GM13976 (cell line): ENCODE measurements around the gene PACSIN2.

Experiments
- DNase-seq: peaks from one replicate; pipeline ENCODE4 v3.0.0; 2012; ENCODE audit warnings: low spot score
- in situ Hi-C: fragments of 300-500 bp; cut with MboI; formaldehyde crosslinking; loops from one replicate; pipeline ENCODE4 v1.12.0; 2022; ENCODE audit warnings: low sequenced_read_pairs, mixed read lengths, inconsistent platforms; ENCODE audit not compliant: unreplicated experiment
- TF ChIP-seq, protein P1 (sequence below): IDR thresholded peaks from 2 replicates; pipeline ENCODE4 v1.5.1; 2012; ENCODE audit warnings: borderline replicate concordance, mild to moderate bottlenecking; ENCODE audit not compliant: insufficient read depth; ENCODE audit errors: extremely low read depth, missing control alignments, control extremely low read depth

PACSIN2 gene

DNA sequence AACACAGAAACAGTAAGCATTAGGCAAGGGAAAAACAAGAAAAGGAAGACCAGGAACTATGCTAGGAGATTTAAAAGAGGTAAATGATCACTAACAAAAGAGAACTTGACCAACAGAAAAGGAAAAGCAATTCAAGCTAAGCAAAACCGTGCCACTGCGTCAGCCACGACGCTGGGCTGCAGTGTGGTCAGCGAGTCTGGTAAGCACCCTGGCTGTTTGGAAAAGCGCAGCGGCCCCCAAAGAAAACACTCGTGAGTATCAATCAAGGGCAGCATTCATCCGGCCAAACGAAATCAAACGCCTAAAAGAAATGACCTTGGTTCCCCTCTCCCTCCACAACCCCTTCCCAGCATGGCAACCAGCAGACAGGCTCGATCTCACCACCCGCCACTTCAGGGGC is 28.8 kb downstream of the PACSIN2 start:
- in situ Hi-C loops, result no loop called here
- TF ChIP-seq, protein P1, sequence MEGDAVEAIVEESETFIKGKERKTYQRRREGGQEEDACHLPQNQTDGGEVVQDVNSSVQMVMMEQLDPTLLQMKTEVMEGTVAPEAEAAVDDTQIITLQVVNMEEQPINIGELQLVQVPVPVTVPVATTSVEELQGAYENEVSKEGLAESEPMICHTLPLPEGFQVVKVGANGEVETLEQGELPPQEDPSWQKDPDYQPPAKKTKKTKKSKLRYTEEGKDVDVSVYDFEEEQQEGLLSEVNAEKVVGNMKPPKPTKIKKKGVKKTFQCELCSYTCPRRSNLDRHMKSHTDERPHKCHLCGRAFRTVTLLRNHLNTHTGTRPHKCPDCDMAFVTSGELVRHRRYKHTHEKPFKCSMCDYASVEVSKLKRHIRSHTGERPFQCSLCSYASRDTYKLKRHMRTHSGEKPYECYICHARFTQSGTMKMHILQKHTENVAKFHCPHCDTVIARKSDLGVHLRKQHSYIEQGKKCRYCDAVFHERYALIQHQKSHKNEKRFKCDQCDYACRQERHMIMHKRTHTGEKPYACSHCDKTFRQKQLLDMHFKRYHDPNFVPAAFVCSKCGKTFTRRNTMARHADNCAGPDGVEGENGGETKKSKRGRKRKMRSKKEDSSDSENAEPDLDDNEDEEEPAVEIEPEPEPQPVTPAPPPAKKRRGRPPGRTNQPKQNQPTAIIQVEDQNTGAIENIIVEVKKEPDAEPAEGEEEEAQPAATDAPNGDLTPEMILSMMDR, result no peak
- DNase-seq, result no peak

DNA sequence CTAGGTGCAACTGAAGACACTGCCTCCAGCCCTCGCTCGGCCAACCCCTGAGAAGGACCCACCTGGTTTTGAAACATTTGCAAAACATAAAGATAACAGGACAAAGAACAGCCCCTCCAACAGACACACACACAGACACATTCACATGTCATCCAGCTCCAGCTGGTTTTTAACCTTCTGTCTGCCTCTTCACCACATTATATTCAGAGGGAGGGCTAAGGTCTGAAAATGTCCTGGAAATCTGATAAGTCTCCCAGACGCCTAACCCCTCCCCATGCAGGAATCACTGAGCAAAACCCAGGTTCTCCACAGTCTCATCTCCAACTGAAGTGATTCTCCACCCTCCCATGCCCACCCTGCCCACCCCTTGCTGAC is 29.4 kb downstream of the PACSIN2 start:
- DNase-seq, result no peak
- in situ Hi-C loops, result no loop called here
- TF ChIP-seq, protein P1, result no peak

DNA sequence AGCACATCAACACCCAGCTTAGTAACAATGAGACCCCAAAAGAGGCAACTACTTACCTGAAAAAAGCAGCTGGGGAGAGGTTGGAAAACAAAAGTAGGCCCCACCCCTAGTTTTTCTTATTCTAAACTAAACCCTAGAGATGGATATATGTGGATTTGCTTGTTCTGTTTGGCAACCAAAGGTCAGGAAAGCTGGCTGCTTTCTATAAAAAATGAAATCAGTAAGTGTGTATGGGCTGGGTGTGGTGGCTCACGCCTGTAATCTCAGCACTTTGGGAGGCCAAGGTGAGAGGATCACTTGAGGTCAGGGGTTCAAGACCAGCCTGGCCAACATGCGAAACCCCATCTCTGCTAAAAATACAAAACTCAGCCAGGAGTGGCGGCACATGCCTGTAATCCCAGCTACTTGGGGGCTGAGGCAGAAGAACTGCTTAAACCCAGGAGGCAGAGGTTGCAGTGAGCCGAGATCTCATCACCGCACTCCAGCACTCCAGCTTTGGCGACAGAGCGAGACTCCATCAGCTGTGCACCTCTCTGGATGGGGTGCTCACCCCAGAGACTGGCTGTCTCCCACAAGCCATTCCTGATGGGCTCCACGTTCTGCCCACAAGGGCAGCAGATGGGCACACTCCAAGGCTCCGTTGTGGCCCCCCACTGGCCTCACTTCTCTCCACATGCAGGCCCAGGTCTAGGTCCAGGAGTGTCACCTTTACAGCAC is 30.0 kb downstream of the PACSIN2 start:
- in situ Hi-C loops, result no loop called here
- TF ChIP-seq, protein P1, result no peak
- DNase-seq, result no peak

DNA sequence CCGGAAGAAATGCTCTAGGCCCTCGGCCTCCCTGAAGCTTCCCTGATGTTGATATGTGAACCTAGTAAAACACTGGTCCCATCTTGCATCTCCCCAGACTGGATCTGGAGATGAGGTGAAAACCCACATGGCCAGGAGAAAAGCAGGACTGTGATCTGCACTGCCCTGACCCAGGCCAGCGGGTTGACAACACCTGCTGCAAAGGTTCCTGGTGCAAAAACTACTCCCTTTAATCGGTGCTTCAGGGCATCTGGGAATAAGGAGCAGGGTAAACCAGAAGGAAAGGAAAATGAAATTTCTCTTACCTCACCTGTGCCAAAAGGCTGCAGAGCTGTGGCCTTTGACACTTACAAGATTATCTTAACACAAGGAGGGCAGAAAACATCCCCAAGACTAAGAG is 30.6 kb downstream of the PACSIN2 start:
- TF ChIP-seq, protein P1, result no peak
- in situ Hi-C loops, result no loop called here
- DNase-seq, result no peak

DNA sequence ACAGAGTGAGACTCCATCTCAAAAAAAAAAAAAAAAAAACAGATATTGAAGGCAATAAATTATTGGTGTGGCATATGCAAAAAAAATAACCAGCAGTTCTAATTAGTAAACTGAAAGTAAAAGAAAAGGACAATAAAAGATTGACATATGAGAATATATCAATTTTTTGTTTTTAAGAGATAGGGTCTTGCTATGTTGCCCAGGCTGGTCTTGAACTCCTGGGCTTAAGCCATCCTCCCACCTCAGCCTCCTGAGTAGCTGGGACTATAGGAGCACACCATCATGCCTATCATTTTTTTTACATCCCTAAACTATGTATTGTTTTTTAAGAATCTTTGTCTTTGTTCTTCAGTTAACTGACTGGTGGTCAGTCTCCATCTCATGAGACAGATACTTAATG is 31.5 kb downstream of the PACSIN2 start:
- in situ Hi-C loops, result no loop called here

DNA sequence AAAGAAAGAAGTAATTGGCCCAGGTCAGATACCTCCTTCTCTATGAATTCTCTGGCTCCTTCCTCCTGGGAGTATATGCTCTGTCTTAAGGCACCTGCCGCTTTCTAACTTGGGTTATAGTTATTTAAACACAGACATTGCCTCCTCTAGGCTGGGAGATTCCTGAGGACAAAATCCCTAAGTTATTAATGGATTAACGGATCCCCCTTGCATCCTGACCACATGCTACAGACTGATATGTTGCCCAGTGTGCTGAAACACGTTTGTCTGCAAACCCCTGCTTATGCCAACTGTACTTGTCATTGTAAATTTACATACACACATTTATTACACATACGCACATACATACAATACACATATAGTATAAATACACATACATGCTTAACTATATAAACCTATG is 35.3 kb downstream of the PACSIN2 start:
- TF ChIP-seq, protein P1, result no peak
- in situ Hi-C loops, result no loop called here
- no peak for DNase-seq

More for the DNA sequence above, 31.5 kb downstream of the PACSIN2 start:
- DNase-seq, result no peak
- TF ChIP-seq, protein P1, result no peak
